Subcutaneous adipose tissue (tissue), 4 donors: ENCODE results near the gene MTNR1A. TPM values are rescaled to one million over a fixed set of nuclear protein-coding genes. Genes with fewer than 3 reads are reported as not detected.

Experiments
- small RNA-seq: library from RNA; depleted of rRNA; stranded (forward); fragments of <200 nt; gene quantifications from one replicate; pipeline ENCODE3, GENCODE V24; 2016
- total RNA-seq, 4 donors: library from RNA; depleted of rRNA; stranded (reverse); fragments of >200 nt; gene quantifications; one replicate each; pipeline ENCODE4 v1.1.0, GENCODE V29; 2016
- TF ChIP-seq, protein P1 (sequence below): fragments of 450-650 bp; IDR thresholded peaks from one replicate; pipeline ENCODE4 v1.5.1; 2016; ENCODE audit warnings: low read depth, mild to moderate bottlenecking, control low read depth, antibody characterized with exemption, moderate library complexity

The MTNR1A gene
- total RNA-seq, 4 donors from 2014 or later: not detected

GRCh38 chr4:186487726-186488125 is 67.6 kb downstream of the MTNR1A start:
- TF ChIP-seq, protein P1, sequence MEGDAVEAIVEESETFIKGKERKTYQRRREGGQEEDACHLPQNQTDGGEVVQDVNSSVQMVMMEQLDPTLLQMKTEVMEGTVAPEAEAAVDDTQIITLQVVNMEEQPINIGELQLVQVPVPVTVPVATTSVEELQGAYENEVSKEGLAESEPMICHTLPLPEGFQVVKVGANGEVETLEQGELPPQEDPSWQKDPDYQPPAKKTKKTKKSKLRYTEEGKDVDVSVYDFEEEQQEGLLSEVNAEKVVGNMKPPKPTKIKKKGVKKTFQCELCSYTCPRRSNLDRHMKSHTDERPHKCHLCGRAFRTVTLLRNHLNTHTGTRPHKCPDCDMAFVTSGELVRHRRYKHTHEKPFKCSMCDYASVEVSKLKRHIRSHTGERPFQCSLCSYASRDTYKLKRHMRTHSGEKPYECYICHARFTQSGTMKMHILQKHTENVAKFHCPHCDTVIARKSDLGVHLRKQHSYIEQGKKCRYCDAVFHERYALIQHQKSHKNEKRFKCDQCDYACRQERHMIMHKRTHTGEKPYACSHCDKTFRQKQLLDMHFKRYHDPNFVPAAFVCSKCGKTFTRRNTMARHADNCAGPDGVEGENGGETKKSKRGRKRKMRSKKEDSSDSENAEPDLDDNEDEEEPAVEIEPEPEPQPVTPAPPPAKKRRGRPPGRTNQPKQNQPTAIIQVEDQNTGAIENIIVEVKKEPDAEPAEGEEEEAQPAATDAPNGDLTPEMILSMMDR: no peak

DNA sequence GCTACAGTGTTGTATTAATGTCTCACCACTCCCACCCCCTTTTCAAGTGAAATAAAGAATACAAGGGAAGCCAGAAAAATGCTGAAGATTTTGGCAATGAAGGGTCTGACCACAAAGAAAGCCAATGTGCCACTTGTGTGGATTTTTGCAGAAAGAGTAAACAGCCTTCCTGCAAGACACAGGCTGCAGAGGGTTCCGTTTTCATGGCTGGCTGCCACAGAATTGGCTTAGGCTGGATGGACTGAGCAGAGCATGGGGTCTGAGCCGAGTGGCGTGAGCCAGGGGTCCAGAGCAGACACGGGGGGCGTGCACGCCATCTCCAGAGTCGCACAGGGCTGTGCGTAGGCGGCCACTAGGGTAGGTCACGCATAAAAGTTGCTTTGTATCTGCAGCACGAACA is 69.2 kb downstream of the MTNR1A start:
- TF ChIP-seq, protein P1: no peak

DNA sequence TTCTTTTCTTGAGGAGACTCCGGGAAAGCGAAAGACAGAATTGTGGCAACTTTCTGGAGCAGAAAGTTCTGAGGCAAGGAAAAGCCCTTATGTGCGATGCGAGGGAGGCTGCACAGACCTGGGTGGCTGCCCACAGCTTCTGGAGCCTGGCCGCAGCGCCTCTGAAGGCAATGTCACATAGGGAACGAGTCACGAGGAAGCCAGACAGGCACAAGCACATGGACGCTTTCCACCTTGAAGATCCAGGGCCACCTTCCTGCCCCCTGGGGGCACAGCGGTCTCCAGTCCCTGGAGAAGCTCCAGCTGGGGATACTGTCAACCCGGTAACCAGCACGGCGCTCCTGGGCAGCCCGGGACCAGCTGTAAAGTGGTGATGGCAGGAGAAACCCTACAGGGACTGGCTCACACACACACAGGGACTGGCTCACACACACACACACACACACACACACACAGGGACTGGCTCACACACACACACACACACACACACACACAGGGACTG is 69.8 kb downstream of the MTNR1A start:
- TF ChIP-seq, protein P1: no peak

GRCh38 chr4:186485150-186485549 is 70.2 kb downstream of the MTNR1A start:
- TF ChIP-seq, protein P1: no peak

GRCh38 chr4:186483656-186484055 is 71.7 kb downstream of the MTNR1A start:
- TF ChIP-seq, protein P1: no peak

Small RNAs within 50 kb of the gene (small RNA-seq; reads per million reads assigned to genes)
- not detected for gene RNU6-1055P

Other genes with a start within 250 kb of the MTNR1A start
- gene FAT1, start 168.3 kb upstream of the MTNR1A start, total RNA-seq: 10 to 100 TPM; 56.4 to 79.9 (median 67.7) TPM